Measurements from ENCODE around the gene SLC13A3. TPM values are rescaled to one million over a fixed set of nuclear protein-coding genes. Genes with fewer than 3 reads are reported as not detected.

The SLC13A3 gene
- total RNA-seq, 1 experiment from 2014 or later: 9.1 TPM

DNA sequence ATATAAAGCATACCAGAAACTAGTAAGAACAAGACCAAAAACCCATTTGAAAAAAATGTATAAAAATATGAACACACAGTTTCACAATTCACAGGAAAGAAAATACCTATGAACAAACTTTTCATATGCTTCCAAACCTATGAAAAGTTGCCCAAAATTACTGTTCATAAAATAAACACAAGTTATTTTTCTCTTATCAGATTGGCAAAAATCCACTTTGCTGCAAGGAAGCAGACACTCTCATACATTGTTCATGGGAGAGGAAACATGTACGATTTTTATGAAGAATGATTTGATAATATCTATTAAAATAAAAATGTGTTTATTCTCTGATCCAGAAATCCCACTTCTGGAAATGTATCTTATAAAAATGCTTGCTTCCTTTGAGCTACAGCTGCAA is 60.8 kb downstream of the SLC13A3 start:
- Histone ChIP-seq H3K27me3 (ENCODE audit: insufficient read depth, low read depth) (no peaks in the 10 kb centered on the region), H3K79me2 (ENCODE audit: low read depth) (no peaks in the 10 kb centered on the region), H3F3A (ENCODE audit: insufficient read depth, low read depth) (no peaks in the 10 kb centered on the region), H3K9me3 (ENCODE audit: insufficient read depth, low read depth) (no peaks in the 10 kb centered on the region), H3K27ac (no peak overlapping the region), H3K36me3 (ENCODE audit: low read depth) (no peaks in the 10 kb centered on the region), H3K9me2 (ENCODE audit: insufficient read depth) (no peaks in the 10 kb centered on the region), H2AFZ (no peak overlapping the region), H3K4me2 (no peak overlapping the region), H3K4me1 (replicated peaks; ENCODE audit: insufficient read depth) (no peaks in the 10 kb centered on the region), H4K20me1 (ENCODE audit: insufficient read depth) (no peaks in the 10 kb centered on the region), H3K4me3 (no peak overlapping the region)
- DNase-seq: no peak
- ChIA-PET POLR2A (ENCODE audit: unreplicated experiment) (no interaction called here), CTCF (interaction anchor here (0.7 kb wide), 1 partner anchor 17 kb away, joined by 7 read pairs; no protein-coding TSS in a partner anchor)
- no TSS peak for BruUV-seq (replicated peaks)
- TF ChIP-seq, protein P1, sequence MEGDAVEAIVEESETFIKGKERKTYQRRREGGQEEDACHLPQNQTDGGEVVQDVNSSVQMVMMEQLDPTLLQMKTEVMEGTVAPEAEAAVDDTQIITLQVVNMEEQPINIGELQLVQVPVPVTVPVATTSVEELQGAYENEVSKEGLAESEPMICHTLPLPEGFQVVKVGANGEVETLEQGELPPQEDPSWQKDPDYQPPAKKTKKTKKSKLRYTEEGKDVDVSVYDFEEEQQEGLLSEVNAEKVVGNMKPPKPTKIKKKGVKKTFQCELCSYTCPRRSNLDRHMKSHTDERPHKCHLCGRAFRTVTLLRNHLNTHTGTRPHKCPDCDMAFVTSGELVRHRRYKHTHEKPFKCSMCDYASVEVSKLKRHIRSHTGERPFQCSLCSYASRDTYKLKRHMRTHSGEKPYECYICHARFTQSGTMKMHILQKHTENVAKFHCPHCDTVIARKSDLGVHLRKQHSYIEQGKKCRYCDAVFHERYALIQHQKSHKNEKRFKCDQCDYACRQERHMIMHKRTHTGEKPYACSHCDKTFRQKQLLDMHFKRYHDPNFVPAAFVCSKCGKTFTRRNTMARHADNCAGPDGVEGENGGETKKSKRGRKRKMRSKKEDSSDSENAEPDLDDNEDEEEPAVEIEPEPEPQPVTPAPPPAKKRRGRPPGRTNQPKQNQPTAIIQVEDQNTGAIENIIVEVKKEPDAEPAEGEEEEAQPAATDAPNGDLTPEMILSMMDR (conservative IDR thresholded peaks at IDR 0.05): no peak
- TF ChIP-seq EZH2 (IDR thresholded peaks at IDR 0.05; ENCODE audit: low read depth): no peak
- intact Hi-C loops (cut with micrococcal nuclease; ENCODE audit: unreplicated experiment): no loop called here

DNA sequence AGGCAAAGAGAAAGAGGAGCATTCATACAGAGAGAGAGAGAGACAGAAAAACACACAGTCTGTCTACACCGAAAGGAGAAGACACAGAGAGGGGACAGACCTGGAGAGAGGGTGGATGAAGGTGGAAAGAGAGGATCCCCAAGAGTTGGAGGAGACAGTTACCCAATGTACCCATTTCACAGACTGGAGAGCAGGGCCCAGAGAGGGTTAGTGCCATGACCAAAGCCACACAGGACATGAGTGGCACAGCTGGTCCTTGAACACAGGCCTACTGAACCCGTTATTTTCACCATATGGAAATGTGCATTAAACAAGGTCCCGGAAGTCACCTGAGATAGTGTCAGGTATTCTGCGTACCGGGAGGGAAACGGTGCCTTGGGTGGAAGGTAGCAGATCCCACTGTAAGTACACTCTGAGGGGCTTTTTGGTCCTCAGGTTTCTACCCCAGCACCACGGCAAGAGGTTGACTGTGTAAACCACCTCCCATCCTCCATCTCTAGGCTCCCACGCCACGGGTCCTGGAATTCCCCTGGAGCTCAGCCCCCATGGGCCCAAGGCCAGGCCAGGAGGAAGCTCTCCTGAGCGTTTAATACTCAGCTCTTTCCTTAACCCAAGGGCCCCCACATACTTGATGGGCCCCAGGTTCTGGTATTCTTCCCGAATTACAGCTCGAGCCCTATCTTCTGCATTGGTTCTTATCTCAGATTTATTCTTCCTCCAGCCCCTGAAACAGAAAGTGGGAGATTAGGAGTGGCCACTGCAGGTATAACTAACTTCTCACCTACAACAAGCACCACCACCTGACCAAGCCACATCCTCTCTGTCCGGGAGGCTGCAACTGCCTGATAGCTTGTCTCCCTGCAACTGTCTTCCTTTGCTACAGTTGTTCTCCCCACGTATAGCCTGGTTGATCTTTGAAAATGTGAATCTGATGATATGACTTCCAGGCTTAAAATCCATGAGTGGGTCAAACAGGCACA is 62.4 kb downstream of the SLC13A3 start:
- H3K4me2 ChIP-seq: no peak overlapping the region
- BruUV-seq (replicated peaks): no TSS peak
- TF ChIP-seq, protein P1 (conservative IDR thresholded peaks at IDR 0.05): no peak
- TF ChIP-seq EZH2 (IDR thresholded peaks at IDR 0.05; ENCODE audit: low read depth): no peak
- no peaks in the 10 kb centered on the region for H3K36me3 ChIP-seq (ENCODE audit: low read depth)
- H3K9me3 ChIP-seq (ENCODE audit: insufficient read depth, low read depth): no peaks in the 10 kb centered on the region
- H3K27ac ChIP-seq: no peak overlapping the region
- POLR2A ChIA-PET (ENCODE audit: unreplicated experiment): no interaction called here
- no peaks in the 10 kb centered on the region for H3K27me3 ChIP-seq (ENCODE audit: insufficient read depth, low read depth)
- no peaks in the 10 kb centered on the region for H3K9me2 ChIP-seq (ENCODE audit: insufficient read depth)
- H4K20me1 ChIP-seq (ENCODE audit: insufficient read depth): no peaks in the 10 kb centered on the region
- no peaks in the 10 kb centered on the region for H3K4me1 ChIP-seq (replicated peaks; ENCODE audit: insufficient read depth)
- no peaks in the 10 kb centered on the region for H3F3A ChIP-seq (ENCODE audit: insufficient read depth, low read depth)
- CTCF ChIA-PET: no interaction called here
- DNase-seq: peak in 1 of 2 experiments; percentile 5
- no peak overlapping the region for H2AFZ ChIP-seq
- no peak overlapping the region for H3K4me3 ChIP-seq
- no peaks in the 10 kb centered on the region for H3K79me2 ChIP-seq (ENCODE audit: low read depth)
- intact Hi-C loops (cut with micrococcal nuclease; ENCODE audit: unreplicated experiment): no loop called here

DNA sequence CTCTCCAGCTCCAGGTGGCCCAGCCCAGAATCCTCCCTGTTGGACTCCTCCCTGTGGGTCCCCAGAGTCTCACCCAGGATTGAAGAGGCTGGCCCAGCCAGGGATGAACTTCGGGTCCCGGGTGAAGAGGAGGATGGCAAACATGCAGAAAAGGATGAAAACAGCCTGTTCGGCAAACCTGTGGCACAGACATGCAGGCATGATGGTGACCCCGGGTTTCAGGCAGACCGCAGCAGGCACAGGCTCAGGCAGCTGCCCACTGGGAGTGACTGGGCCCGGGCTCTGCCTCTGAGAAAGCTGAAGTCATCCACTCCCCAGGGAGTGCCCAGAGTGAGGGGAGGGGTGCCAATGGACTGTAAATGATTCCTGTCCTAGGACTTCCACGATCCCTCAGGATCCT is 63.3 kb downstream of the SLC13A3 start:
- Histone ChIP-seq H3K27me3 (ENCODE audit: insufficient read depth, low read depth) (no peaks in the 10 kb centered on the region), H3K27ac (no peak overlapping the region), H3K9me2 (ENCODE audit: insufficient read depth) (no peaks in the 10 kb centered on the region), H3F3A (ENCODE audit: insufficient read depth, low read depth) (no peaks in the 10 kb centered on the region), H3K36me3 (ENCODE audit: low read depth) (no peaks in the 10 kb centered on the region), H3K9me3 (ENCODE audit: insufficient read depth, low read depth) (no peaks in the 10 kb centered on the region), H3K4me3 (no peak overlapping the region), H2AFZ (no peak overlapping the region), H4K20me1 (ENCODE audit: insufficient read depth) (no peaks in the 10 kb centered on the region), H3K4me2 (no peak overlapping the region), H3K79me2 (ENCODE audit: low read depth) (no peaks in the 10 kb centered on the region), H3K4me1 (replicated peaks; ENCODE audit: insufficient read depth) (no peaks in the 10 kb centered on the region)
- BruUV-seq (replicated peaks): no TSS peak
- TF ChIP-seq, protein P1 (conservative IDR thresholded peaks at IDR 0.05): no peak
- TF ChIP-seq EZH2 (IDR thresholded peaks at IDR 0.05; ENCODE audit: low read depth): no peak
- intact Hi-C loops (cut with micrococcal nuclease; ENCODE audit: unreplicated experiment): no loop called here
- peak in 1 of 2 experiments; percentile 21 for DNase-seq
- ChIA-PET POLR2A (ENCODE audit: unreplicated experiment) (no interaction called here), CTCF (no interaction called here)

Measured in PC-9 (cell line).